ENCODE measurements around the gene RGS17. TPM values are rescaled to one million over a fixed set of nuclear protein-coding genes. Genes with fewer than 3 reads are reported as not detected.

Gene RGS17
- total RNA-seq, 4 donors from 2014 or later = 0.08 to 0.16 TPM; not detected in 2

DNA sequence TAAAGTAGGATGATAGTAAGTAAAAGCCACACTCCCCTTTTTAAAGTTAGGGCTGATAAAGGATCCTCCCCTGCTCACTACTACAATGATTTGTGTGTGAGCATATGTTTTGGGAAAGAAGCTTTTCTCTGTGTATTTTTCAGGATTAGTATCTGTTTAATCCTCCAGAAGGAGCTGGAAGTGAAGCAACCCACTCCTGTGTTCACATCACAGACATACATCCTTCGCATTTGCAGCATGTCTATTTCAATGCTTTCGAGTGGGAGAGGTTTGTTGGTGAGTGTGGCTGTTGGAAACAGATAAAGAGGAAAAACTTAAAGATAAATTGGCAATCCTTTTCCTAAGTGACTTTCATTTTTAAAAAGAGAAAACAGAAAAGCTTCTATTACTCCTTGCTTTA lies 31.6 kb upstream of the RGS17 start:
- no peak for TF ChIP-seq POLR2A (IDR thresholded peaks at IDR 0.05)
- TF ChIP-seq, protein P1, sequence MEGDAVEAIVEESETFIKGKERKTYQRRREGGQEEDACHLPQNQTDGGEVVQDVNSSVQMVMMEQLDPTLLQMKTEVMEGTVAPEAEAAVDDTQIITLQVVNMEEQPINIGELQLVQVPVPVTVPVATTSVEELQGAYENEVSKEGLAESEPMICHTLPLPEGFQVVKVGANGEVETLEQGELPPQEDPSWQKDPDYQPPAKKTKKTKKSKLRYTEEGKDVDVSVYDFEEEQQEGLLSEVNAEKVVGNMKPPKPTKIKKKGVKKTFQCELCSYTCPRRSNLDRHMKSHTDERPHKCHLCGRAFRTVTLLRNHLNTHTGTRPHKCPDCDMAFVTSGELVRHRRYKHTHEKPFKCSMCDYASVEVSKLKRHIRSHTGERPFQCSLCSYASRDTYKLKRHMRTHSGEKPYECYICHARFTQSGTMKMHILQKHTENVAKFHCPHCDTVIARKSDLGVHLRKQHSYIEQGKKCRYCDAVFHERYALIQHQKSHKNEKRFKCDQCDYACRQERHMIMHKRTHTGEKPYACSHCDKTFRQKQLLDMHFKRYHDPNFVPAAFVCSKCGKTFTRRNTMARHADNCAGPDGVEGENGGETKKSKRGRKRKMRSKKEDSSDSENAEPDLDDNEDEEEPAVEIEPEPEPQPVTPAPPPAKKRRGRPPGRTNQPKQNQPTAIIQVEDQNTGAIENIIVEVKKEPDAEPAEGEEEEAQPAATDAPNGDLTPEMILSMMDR (IDR thresholded peaks at IDR 0.05) = no peak
- intact Hi-C loops (cut with DNase I; ENCODE audit: low total_unique reads) = no loop called here
- 77 to 83% methylated on average over 2 of the region's 2 CpGs for WGBS, 2 donors
- H3K4me3 ChIP-seq (ENCODE audit: low read depth, poor library complexity, severe bottlenecking) = no peak overlapping the region
- no peak for DNase-seq (ENCODE audit: low spot score in 2 of 2)

DNA sequence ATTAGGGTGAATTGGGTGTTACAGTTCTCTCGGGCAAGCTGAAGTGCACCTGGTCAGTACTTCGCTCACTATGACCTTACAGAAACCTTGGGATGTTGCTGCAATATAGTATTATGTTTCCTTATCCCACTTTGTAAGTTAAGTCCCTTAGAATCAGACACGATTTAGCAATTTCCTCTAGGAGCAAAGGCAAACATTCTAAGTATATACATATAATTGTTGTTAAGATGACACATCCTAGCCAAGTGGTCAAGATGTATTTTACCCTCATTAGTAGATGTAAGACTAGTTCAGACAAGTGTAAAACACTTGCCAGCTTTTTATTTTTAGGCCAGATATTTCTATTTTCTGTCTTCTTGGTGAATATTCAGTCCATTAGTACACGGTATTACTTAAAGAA lies 31.1 kb upstream of the RGS17 start:
- intact Hi-C loops (cut with DNase I; ENCODE audit: low total_unique reads) = no loop called here
- WGBS, 2 donors = 79 to 85% methylated on average over 4 of the region's 4 CpGs

DNA sequence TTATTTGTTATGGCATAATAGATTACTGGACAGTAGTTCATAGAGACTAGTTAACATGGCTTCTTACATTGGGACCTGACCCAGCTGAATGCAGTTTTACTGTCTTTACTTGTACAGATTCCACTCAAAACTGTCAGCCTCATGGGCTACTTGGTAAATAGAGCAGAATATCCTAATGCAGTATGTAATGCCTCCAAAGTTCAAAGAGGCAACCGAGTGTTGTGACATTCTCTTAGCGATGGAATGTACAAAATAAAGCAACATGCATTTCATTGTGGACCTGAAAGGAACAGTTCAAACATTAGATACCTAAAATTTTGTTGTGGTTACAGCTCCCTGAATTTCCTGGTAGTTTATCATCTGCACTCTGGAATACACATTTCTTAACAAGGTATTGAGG lies 29.1 kb upstream of the RGS17 start:
- no peak overlapping the region for H3K4me3 ChIP-seq (ENCODE audit: low read depth, poor library complexity, severe bottlenecking)
- TF ChIP-seq POLR2A (IDR thresholded peaks at IDR 0.05) = no peak
- TF ChIP-seq, protein P1 (IDR thresholded peaks at IDR 0.05) = no peak
- 82 to 91% methylated on average over 2 of the region's 2 CpGs for WGBS, 2 donors
- intact Hi-C loops (cut with DNase I; ENCODE audit: low total_unique reads) = no loop called here
- no peak for DNase-seq (ENCODE audit: low spot score in 2 of 2)

More for the DNA sequence above, 31.1 kb upstream of the RGS17 start:
- no peak for DNase-seq (ENCODE audit: low spot score in 2 of 2)
- no peak overlapping the region for H3K4me3 ChIP-seq (ENCODE audit: low read depth, poor library complexity, severe bottlenecking)
- TF ChIP-seq, protein P1 (IDR thresholded peaks at IDR 0.05) = no peak

DNA sequence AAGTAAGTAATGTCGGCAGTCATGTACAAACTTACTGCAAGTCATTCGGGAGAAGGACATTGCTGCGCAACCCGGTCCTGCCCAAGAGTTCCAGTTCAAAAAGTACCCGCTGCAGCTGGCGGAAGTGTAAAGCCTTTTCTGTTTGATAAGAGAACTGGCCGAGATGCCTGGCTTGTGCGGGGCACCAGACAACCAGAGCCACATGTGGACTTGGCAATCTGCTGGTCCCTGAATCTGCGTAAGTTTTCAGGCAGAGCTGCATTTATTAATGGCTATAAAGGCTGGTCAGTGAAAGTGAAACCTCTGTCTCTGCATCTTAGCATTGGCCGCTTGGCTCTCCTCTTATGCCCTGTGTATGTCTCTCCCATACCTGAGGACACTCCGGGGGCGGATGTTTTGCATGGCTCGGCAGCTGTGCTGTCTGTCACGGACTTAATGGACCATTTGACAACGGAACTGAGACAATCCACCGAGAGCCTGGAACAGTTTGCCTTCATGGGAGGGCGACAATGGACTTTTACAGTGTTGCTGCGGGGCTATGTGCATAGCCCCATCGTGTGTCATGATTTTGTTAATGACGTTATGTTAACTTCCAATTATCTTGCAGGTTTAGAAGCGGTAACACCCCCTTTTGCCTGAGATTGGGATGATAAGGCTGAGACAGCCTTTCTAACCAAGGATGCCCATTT lies 19.8 kb upstream of the RGS17 start:
- DNase-seq (ENCODE audit: low spot score in 2 of 2) = no peak
- intact Hi-C loops (cut with DNase I; ENCODE audit: low total_unique reads) = no loop called here
- TF ChIP-seq, protein P1 (IDR thresholded peaks at IDR 0.05) = no peak
- TF ChIP-seq POLR2A (IDR thresholded peaks at IDR 0.05) = no peak
- no peak overlapping the region for H3K4me3 ChIP-seq (ENCODE audit: low read depth, poor library complexity, severe bottlenecking)
- WGBS, 2 donors = 74 to 83% methylated on average over 21 of the region's 21 CpGs

DNA sequence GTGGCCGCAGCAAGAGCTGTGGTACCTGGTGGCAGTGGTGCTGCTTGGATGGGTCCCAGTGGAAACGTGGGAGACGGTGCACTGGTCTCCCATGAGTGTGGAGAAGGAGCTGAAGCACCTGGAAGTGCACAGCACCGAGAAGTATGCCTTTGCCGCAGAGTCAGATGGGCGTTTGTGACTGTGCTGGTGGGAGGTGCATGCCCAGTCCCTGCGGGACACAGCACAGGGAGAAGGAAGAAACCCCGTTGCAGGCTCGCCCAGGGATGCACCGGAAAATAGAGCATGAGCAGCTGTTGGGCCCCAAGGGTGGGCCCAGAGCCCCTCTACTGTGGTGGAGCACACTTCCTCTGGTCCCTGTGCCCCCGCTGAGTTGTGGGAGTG lies 19.3 kb upstream of the RGS17 start:
- H3K4me3 ChIP-seq (ENCODE audit: low read depth, poor library complexity, severe bottlenecking) = no peak overlapping the region
- WGBS, 2 donors = 81% methylated on average over 11 of the region's 11 CpGs
- intact Hi-C loops (cut with DNase I; ENCODE audit: low total_unique reads) = no loop called here
- no peak for DNase-seq (ENCODE audit: low spot score in 2 of 2)
- no peak for TF ChIP-seq POLR2A (IDR thresholded peaks at IDR 0.05)
- TF ChIP-seq, protein P1 (IDR thresholded peaks at IDR 0.05) = no peak

DNA sequence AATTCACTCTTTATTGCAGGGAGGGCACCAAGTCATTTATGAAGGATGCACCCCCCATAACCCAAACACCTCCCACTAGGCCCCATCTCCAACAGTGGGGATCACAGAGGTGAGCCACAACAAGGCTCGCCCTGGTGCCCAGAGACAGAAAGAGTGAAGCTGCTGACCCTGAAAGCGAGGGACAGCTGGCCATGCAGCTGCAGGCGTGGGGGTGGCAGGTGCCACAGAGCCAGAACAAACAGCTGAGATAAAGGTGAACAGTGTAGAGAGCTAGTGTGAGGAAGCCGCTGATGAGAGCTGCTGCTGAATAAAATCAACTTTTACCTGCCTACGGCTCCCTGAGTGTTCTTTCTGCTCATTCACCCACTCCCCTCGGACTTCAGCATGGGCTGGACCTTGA lies 18.8 kb upstream of the RGS17 start:
- no peak overlapping the region for H3K4me3 ChIP-seq (ENCODE audit: low read depth, poor library complexity, severe bottlenecking)
- no peak for DNase-seq (ENCODE audit: low spot score in 2 of 2)
- intact Hi-C loops (cut with DNase I; ENCODE audit: low total_unique reads) = no loop called here
- TF ChIP-seq, protein P1 (IDR thresholded peaks at IDR 0.05) = no peak
- TF ChIP-seq POLR2A (IDR thresholded peaks at IDR 0.05) = no peak
- WGBS, 2 donors = 86 to 93% methylated on average over 6 of the region's 6 CpGs

Measured in lower leg skin (tissue), 4 donors.